ENCODE data around the gene CRABP1. TPM values are rescaled to one million over a fixed set of nuclear protein-coding genes. Genes with fewer than 3 reads are reported as not detected.

Gene CRABP1
- total and polyA plus RNA-seq, 4 donors = 1.1 TPM; not detected in 3

DNA sequence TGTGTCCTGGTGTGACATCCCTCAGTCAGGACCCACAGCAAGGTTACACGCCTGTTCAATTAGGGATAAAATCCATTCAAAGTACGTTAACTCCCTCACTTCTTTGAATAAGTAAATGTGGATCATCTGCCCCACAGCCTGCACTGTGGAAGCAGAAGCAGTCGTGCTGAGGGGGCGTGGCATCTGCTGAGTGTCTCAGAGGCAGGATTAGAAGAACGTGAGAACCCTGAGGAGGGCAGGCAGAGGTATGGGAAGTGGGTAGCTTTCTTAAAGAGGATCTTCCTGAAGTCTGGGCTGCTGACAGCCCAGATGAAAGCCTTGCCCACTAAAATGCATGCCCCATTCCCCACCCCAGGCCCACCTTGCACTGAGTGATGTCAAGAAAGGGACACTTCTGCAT lies 28.5 kb downstream of the CRABP1 start:
- DNase-seq (no peak), ATAC-seq (ENCODE audit: insufficient read depth, low FRiP score) (no peak)
- WGBS, 2 donors = 41 to 42% methylated on average over 5 of the region's 5 CpGs
- Histone ChIP-seq H3K4me1 (ENCODE audit: control insufficient read depth in 5 of 5, insufficient read depth in 5 of 5, low read length in 5 of 5) (peaks cover 0 to 11% (median 0%) of the 10 kb centered on the region in 5 donors), H3K36me3 (ENCODE audit: control insufficient read depth in 4 of 4, insufficient read depth in 4 of 4, low read length in 4 of 4) (no peaks in the 10 kb centered on the region), H3K27ac (ENCODE audit: low read depth in 1 of 2, low read length in 1 of 2) (no peak overlapping the region), H3K4me3 (no peak overlapping the region), H3K27me3 (ENCODE audit: control insufficient read depth in 3 of 3, insufficient read depth in 3 of 3, low read length in 2 of 3) (no peaks in the 10 kb centered on the region), H3K9ac (ENCODE audit: insufficient read depth in 1 of 2, low read length in 2 of 2) (no peak overlapping the region), H3K9me3 (ENCODE audit: control insufficient read depth in 4 of 4, insufficient read depth in 3 of 4, low read length in 3 of 4) (no peaks in the 10 kb centered on the region)
- TF ChIP-seq CTCF (IDR thresholded peaks at IDR 0.05; ENCODE audit: control extremely low read depth, extremely low read depth) = no peak

DNA sequence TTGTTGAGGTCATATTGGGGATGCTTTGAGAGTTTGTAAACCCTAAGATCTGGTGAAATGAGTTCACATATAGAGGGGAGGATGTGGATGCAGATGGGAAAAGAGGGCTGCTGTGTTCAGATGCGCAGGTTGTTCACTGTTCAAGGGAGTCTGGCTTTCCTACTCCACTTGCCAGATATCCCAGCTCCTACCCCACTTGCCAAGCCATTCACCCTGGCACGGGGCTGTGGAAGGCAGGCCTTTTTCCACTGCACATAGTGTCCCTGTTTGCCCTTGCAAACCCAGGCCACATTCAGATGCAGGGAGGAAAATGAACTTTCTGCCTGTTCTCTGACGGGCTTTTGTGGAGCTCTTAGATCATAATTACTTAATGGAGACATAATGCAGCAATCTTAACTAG lies 29.0 kb downstream of the CRABP1 start:
- Histone ChIP-seq H3K27ac (ENCODE audit: low read depth in 1 of 2, low read length in 1 of 2) (no peak overlapping the region), H3K4me1 (ENCODE audit: control insufficient read depth in 5 of 5, insufficient read depth in 5 of 5, low read length in 5 of 5) (peaks cover 0 to 11% (median 0%) of the 10 kb centered on the region in 5 donors), H3K36me3 (ENCODE audit: control insufficient read depth in 4 of 4, insufficient read depth in 4 of 4, low read length in 4 of 4) (no peaks in the 10 kb centered on the region), H3K9ac (ENCODE audit: insufficient read depth in 1 of 2, low read length in 2 of 2) (no peak overlapping the region), H3K4me3 (no peak overlapping the region), H3K9me3 (ENCODE audit: control insufficient read depth in 4 of 4, insufficient read depth in 3 of 4, low read length in 3 of 4) (no peaks in the 10 kb centered on the region), H3K27me3 (ENCODE audit: control insufficient read depth in 3 of 3, insufficient read depth in 3 of 3, low read length in 2 of 3) (no peaks in the 10 kb centered on the region)
- DNase-seq = no peak
- TF ChIP-seq CTCF (IDR thresholded peaks at IDR 0.05; ENCODE audit: control extremely low read depth, extremely low read depth) = no peak
- 78 to 92% methylated on average over 3 of the region's 3 CpGs for WGBS, 2 donors
- no peak for ATAC-seq (ENCODE audit: insufficient read depth, low FRiP score)

DNA sequence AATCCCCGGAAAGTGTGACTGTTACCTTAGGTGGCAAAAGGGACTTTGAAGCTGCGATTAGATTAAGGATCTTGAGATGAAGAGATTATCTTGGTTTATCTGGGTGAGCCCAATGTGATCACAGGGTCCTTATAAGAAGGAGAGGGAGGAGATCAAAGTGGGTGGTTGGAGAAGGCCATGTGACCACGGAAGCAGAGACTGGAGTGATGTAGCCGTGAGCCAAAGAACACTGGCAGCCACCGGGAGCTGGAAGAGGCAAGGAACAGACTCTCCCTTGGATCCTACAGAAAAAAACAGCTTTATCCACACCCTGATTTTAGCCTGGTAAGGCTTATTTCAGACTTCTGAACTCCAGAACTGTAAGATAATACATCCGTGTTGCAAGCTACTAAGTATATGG lies 29.9 kb downstream of the CRABP1 start:
- no peak for ATAC-seq (ENCODE audit: insufficient read depth, low FRiP score)
- Histone ChIP-seq H3K4me3 (no peak overlapping the region), H3K27me3 (ENCODE audit: control insufficient read depth in 3 of 3, insufficient read depth in 3 of 3, low read length in 2 of 3) (no peaks in the 10 kb centered on the region), H3K4me1 (ENCODE audit: control insufficient read depth in 5 of 5, insufficient read depth in 5 of 5, low read length in 5 of 5) (peaks cover 0 to 7% (median 0%) of the 10 kb centered on the region in 5 donors), H3K27ac (ENCODE audit: low read depth in 1 of 2, low read length in 1 of 2) (no peak overlapping the region), H3K36me3 (ENCODE audit: control insufficient read depth in 4 of 4, insufficient read depth in 4 of 4, low read length in 4 of 4) (no peaks in the 10 kb centered on the region), H3K9ac (ENCODE audit: insufficient read depth in 1 of 2, low read length in 2 of 2) (no peak overlapping the region), H3K9me3 (ENCODE audit: control insufficient read depth in 4 of 4, insufficient read depth in 3 of 4, low read length in 3 of 4) (peaks cover 0 to 2% (median 0%) of the 10 kb centered on the region in 4 donors)
- WGBS, 2 donors = 79 to 91% methylated on average over 6 of the region's 6 CpGs
- no peak for TF ChIP-seq CTCF (IDR thresholded peaks at IDR 0.05; ENCODE audit: control extremely low read depth, extremely low read depth)
- no peak for DNase-seq

GRCh38 chr15:78372880-78373279 lies 32.7 kb downstream of the CRABP1 start:
- H3K4me1 ChIP-seq (ENCODE audit: control insufficient read depth in 5 of 5, insufficient read depth in 5 of 5, low read length in 5 of 5) = peaks cover 0 to 2% (median 0%) of the 10 kb centered on the region in 5 donors
- H3K36me3 ChIP-seq (ENCODE audit: control insufficient read depth in 4 of 4, insufficient read depth in 4 of 4, low read length in 4 of 4) = no peaks in the 10 kb centered on the region
- H3K4me3 ChIP-seq = no peak overlapping the region
- H3K9ac ChIP-seq (ENCODE audit: insufficient read depth in 1 of 2, low read length in 2 of 2) = no peak overlapping the region
- H3K27ac ChIP-seq (ENCODE audit: low read depth in 1 of 2, low read length in 1 of 2) = no peak overlapping the region
- TF ChIP-seq CTCF (IDR thresholded peaks at IDR 0.05; ENCODE audit: control extremely low read depth, extremely low read depth) = no peak
- peaks cover 0 to 3% (median 0%) of the 10 kb centered on the region in 4 donors for H3K9me3 ChIP-seq (ENCODE audit: control insufficient read depth in 4 of 4, insufficient read depth in 3 of 4, low read length in 3 of 4)
- no peak for DNase-seq
- 71 to 84% methylated on average over 5 of the region's 5 CpGs for WGBS, 2 donors
- H3K27me3 ChIP-seq (ENCODE audit: control insufficient read depth in 3 of 3, insufficient read depth in 3 of 3, low read length in 2 of 3) = no peaks in the 10 kb centered on the region
- ATAC-seq (ENCODE audit: insufficient read depth, low FRiP score) = no peak
